Inflammatory macrophage (primary cell): ENCODE measurements around the gene PRLR.

Experiments used
- DNase-seq, 2 donors: peaks; one replicate each; pipeline ENCODE4 v3.0.0-alpha.2; 2020 to 2022

PRLR gene

GRCh38 chr5:35233121-35233520, 2.8 kb upstream of the PRLR start:
- DNase-seq, result no peak

DNA sequence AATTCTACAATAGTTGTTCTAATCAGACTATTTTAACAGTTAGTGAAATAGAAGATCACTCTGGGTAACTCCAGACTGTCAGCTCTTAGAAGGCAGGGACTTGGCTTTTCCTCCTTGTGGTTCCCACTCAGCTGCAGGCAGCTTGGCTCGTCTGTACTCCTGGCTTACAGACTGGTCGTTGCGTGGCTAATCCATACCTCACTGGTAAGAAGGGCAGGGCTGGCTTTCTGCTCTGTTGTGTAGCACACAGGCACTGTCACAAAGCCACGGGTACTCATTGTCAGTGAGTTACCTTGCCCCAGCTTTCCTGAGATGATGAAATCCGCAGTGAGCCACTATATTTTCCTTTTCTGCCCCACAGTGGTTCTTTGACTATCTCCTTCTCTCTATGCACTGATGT, 1.8 kb upstream of the PRLR start:
- DNase-seq, result no peak

GRCh38 chr5:35229076-35230037, 930 bp downstream of the PRLR start:
- DNase-seq, result no peak

- DNase-seq, result no peak
Observed at GRCh38 chr5:35228310-35228709, 2.0 kb downstream of the PRLR start.

DNA sequence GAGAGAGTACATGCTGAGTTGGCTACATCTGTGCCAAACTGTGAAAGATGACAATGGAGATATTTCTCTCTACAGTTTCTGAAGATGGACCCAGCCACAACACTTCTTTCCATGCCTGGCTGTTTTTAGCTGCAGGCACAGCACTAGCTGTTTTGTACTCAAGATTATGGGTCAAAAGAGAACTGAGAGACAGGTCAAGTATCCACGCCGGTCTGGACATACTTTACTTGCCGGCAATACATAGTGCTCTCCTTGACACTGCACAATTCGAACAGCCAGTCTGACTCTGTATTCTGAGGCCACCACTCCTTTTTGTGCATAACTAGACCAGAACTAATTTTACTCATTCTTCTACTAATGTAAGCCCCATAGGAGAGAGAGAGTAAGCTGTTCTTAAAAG, 2.6 kb downstream of the PRLR start:
- DNase-seq, result no peak

DNA sequence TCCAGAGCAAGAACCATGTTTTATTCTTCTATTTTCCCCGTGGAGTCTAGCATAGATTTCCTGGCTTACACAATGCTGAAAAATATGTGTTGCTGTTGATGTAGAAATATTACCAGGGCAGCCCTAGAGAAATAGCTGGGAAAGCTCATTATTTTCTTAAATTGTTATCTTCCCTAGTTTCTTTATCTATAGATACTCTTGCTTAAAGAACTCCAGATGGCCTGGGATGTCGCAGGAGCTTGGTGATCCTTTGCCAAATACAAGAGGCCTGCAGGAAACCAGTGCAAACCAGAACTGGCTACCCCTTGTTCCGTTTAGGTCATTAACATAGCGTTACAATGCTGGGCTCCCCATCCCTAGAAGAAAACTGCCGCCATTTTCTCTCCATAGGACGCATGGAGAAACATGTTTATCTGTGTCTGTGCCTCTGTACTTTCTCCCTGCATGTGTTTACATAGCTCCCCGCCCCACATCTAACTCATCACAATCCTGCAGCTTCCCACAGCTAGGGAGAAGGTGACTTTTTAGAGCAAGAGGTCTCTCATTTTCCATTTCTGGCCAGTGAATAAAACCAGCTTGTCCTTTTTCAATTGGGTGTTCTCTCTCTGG, 6.4 kb downstream of the PRLR start:
- DNase-seq, result no peak

DNA sequence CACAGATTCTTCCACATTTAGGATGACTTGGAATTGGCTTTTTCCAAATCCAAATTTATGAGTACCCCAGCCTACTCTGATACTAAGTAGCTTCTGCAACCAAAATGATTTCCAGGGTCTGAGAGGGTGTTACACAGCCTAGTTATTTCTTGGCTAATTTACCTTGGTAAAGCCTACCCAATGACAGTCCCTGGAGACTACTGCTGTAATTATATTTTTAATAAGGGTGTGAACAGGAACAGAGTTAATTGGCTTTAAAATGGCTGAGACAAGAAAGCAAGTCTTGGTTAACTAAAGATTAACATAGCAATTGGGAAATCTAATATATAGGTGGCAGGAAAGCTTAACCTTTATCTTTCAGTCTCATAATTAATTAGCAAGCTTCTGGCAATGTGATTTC, 9.3 kb downstream of the PRLR start:
- DNase-seq, result no peak

DNA sequence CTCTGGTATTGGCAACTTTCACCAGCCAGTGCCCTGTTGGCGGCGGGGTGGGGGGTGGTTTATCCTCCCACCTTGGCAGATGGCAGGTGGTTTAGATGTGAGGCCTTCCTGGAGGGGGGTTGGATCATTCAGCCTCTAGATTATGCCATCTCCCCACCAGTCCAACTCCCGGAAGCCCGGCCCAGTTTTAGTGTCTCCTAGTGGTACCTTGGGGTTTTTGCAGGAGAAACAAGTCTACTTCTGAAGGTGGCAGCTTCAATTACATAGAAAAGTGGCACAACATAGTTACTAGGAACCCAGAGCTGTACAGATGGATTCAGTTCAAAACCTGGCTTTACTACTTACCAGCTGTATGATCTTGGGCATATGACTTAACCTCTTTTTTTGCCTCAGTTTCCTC, 11.3 kb downstream of the PRLR start:
- no peak for DNase-seq

DNA sequence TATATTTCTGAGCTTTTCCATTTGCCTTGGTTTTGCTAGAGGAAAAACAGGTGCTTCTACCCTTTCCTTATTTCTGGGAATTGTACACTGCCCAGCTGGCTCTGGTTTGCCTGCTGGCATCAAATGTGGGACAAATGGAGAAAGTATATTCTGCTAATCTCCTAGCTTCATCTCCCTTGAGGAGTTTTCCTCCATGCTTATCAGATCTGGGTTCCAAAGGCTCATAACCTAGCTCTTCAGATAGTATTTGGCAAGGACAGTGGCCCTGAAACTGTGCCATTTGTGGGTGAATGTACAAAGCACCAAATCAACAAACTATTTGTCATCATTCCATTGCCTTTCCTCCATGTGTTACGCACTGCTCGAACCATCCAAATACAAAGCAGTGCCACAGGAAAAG, 16.2 kb downstream of the PRLR start:
- no peak for DNase-seq

DNA sequence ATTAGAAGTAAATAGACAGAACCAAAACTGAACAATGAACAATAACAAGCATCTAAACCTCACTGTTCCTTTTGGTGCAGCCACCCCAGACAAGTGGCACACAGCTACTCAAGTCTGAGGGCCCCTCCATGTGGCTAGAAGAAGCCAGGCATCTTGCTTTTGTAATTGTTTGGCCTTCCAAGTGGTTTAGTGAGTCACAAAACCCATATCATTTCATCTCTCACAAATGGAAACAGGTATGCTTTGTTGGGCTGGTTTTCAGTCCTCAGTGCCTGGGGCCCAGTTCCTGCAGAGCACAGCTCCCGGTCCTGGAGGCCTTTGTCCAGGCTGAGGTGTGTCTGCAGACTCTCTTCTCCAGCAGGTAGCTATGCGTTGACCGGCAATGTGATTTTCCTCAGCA, 16.7 kb downstream of the PRLR start:
- DNase-seq, result no peak

DNA sequence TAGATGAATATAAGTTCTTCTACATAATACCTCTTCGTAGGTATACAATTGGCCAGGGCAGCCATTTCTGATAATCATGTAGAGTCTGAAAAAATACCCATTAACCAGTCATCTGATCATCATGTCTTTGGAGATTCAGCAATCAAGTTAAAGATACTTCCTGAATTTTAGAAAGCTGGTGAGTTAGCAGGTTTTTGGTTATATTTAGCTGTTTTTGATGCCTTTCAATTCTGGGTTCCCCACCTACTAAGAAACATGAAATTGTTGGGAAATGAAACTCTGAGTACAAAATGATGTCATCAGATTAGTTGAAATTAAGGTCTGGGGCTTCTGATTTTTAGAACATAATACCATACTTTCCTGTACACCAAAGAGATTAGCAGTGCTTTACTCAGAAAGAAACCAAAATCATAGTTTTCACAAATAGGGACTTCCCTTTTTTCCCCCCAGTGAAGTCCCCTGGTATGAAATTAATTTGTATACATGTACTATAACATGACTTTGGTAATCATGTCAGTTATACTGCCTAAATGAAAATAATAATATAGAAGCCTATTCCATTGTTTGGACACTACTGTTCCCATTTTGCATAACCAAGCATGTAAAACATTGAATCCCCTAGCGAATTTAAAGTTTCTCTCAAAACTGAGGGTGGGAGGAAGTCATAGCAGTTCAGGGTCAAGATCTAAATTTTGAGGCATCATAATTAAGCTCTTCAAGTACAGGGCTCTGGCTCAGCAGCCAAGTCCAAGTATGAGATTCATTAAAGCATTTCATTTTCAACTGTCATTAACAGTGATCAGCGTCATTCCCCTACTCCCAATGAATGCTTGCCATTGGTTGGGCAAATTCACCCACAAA, 17.9 kb downstream of the PRLR start:
- DNase-seq, result peak; percentile 49 to 66

DNA sequence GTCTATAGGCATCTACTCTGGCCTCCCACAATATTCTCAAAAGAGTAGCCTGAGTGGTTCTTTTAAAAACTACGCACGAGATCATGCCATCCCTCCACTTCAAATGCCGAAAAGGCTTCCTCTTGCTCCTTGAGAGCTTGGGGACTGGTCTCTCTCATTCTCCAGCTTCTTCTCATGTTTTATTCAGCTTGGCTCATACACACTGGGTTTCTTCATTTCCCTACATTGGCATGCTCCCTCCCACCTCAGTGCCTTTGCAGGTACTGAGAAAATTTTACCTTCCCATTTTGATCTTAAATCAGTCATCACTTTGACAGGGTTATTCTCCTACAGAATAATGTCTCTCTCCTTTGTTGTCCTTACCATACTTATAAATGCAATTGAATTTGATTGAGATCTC, 20.4 kb downstream of the PRLR start:
- no peak for DNase-seq

DNA sequence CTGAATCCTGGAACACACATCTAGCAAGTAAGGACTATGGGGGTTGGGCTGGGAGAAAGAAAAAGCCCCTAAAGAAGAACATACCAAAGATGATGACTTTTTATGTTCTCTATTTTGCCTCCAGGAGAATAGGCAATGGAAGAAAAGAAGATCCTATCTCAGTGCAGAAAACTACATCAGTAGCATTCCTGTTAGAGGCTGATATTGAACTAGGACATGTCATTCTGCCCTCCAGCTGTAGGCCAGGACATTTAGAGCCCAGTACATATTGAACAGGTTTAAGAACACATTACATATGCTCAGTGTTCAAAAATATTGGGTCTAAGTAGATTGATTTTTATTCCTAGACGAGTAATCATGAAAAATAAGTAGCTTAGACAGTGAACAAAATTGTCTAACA, 24.7 kb downstream of the PRLR start:
- no peak for DNase-seq

- DNase-seq, result no peak
Observed at GRCh38 chr5:35205186-35205585, 25.1 kb downstream of the PRLR start.

- no peak for DNase-seq
Observed at GRCh38 chr5:35203403-35203802, 26.9 kb downstream of the PRLR start.

- peak; percentile 44 to 49 for DNase-seq
Observed at GRCh38 chr5:35202319-35203111, 27.8 kb downstream of the PRLR start.

- DNase-seq, result no peak
Observed at GRCh38 chr5:35201291-35201690, 29.0 kb downstream of the PRLR start.

- no peak for DNase-seq
Observed at GRCh38 chr5:35199886-35200285, 30.4 kb downstream of the PRLR start.

DNA sequence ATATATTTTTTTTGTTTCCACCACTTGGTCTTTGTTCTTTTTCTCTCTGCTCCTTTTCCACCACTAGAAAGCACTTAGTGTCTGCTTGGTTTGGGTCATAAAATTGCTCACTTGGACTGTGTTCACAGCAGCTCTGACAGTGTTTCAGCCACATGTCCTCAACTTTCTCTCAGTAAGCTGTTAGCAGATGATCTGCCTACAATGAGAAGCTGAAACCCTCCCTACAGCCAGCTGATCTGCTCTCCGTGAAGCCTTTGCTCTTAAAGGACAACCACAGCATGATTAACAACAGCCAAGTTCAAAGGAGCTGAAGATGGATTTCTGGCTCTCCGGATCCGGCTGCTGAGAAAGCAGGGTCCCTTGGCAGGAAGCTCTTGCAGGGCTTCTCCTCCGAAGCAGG, 31.6 kb downstream of the PRLR start:
- DNase-seq, result no peak

- DNase-seq, result no peak
Observed at GRCh38 chr5:35198075-35198474, 32.2 kb downstream of the PRLR start.

DNA sequence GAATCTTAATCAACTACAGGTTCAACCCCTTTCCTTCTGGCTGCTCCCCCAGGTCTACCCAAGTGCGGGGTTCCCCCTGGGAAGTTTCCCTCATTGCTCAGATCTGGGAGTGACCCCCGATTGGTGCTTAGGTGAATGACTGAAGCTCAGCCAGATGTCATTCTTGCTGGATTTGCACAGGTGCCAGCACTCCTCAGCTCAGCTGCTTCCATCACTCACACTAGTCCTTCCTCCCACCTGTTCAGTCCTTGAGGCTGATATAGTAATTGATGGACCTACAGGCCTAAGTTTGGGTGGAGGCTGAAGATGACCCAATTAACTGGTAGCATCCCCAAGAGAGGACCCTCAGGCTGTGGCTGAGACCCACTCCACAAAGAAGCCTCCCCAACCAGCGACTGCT, 32.9 kb downstream of the PRLR start:
- no peak for DNase-seq

DNA sequence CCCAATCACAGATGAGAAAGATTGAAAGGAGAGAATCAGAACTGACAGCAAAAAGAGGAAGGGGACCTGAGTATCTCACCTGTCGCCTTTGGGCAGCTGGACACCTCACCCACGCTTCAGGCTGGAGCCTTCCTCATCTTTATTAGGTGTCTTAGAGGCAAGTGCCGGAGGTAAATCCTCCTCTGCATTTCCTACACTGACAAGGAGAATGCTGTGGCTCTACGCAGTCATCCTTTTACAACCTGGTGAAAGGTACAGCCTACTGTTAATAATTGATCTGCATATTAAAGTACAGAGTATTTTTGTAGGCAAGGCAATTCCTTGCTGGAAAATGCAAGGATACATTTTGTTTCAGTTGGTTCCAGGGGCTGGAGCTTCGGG, 34.8 kb downstream of the PRLR start:
- no peak for DNase-seq
